Aorta (tissue), 5 donors: Measurements from ENCODE around the gene CACNB1. TPM values are rescaled to one million over a fixed set of nuclear protein-coding genes. Genes with fewer than 3 reads are reported as not detected.
A peak's percentile ranks its signal among the peaks of the same experiment; 100 is the strongest.

Source experiments
- ATAC-seq: fragments of 200-7000 bp; cut with Tn5 transposase; one replicate; pipeline ENCODE4 v1.9.1; 2022; ENCODE audit warnings: moderate library complexity; ENCODE audit not compliant: low FRiP score
- DNase-seq, 2 donors: peaks; one replicate each; pipeline ENCODE4 v3.0.0-alpha.2; 2020
- H3K27ac ChIP-seq, 2 donors: one replicate each; pipeline ENCODE4 v1.5.1; 2013; ENCODE audit warnings: low read length in 2 of 2, mild to moderate bottlenecking in 2 of 2, moderate library complexity in 2 of 2, control low read depth in 1 of 2, inconsistent platforms in 1 of 2, low read depth in 1 of 2
- H3K27me3 ChIP-seq, 2 donors: one replicate each; pipeline ENCODE4 v1.6.1; 2013; ENCODE audit warnings: control low read depth in 1 of 2, low read length in 1 of 2, mild to moderate bottlenecking in 1 of 2, moderate library complexity in 1 of 2; ENCODE audit not compliant: insufficient read depth in 2 of 2, control insufficient read depth in 1 of 2
- H3K36me3 ChIP-seq, 2 donors: one replicate each; pipeline ENCODE4 v1.6.1; 2013; ENCODE audit warnings: control low read depth in 1 of 2, low read length in 1 of 2, mild to moderate bottlenecking in 1 of 2; ENCODE audit not compliant: insufficient read depth in 2 of 2, control insufficient read depth in 1 of 2
- H3K4me1 ChIP-seq, 2 donors: one replicate each; pipeline ENCODE4 v1.6.1; 2013; ENCODE audit warnings: low read length in 2 of 2, control low read depth in 1 of 2, mild to moderate bottlenecking in 1 of 2, moderate library complexity in 1 of 2; ENCODE audit not compliant: insufficient read depth in 2 of 2, control insufficient read depth in 1 of 2
- H3K4me3 ChIP-seq, 2 donors: one replicate each; pipeline ENCODE4 v1.5.1; 2013; ENCODE audit warnings: low read length in 2 of 2, control low read depth in 1 of 2, mild to moderate bottlenecking in 1 of 2
- H3K9me3 ChIP-seq: one replicate; pipeline ENCODE4 v1.6.1; 2013; ENCODE audit warnings: mild to moderate bottlenecking, low read length; ENCODE audit not compliant: control insufficient read depth
- whole genome bisulfite sequencing, 2 donors: extraction: QIAGEN DNeasy Blood & Tissue Kit; methylation state at CpG; one replicate each; pipeline ENCODE4 v1.1.7; 2013; 5-methylcytosine and 5-hydroxymethylcytosine counted together
- intact Hi-C, 2 donors: fragments of 100-400 bp; cut with DNase I; formaldehyde crosslinking; loops; one replicate each; pipeline versions ENCODE4 v1.14.2 to v1.15.0; 2022
- polyA plus RNA-seq, 2 donors: library from polyadenylated mRNA; stranded (reverse); fragments of 200-250 nt; gene quantifications; one replicate each; pipeline ENCODE4 v1.2.3, GENCODE V29; 2013
- total RNA-seq, 2 donors: library from RNA; stranded (reverse); fragmentation: NEBNext Ultra II Directional; extraction: Animal tissue kit (Norgen Biotek cat#: 25700); gene quantifications; one replicate each; pipeline ENCODE4 v1.2.1, GENCODE V29; 2021
- donor health status: healthy with polysubstance abuse.
- donor health status: Bipolar disorder and iron deficiency.
- donor health status: DM: no; HTN: no; CAD: no.
- donor health status: DM: no; HTN: no; CAD: no.
- donor health status: DM: yes; HTN: yes; CAD: no.

Gene CACNB1
- total and polyA plus RNA-seq, 4 donors, result 1.9 to 50.6 (median 30.6) TPM

- intact Hi-C loops, result loop anchor here in 1 of 2 donors (5.0 kb wide), 1 partner anchor 33 kb away; no protein-coding TSS in a partner anchor
- Histone ChIP-seq H3K36me3 (peaks cover 0 to 3% of the 10 kb centered on the region in 2 donors), H3K27me3 (no peaks in the 10 kb centered on the region), H3K9me3 (no peaks in the 10 kb centered on the region), H3K4me1 (peaks cover 0 to 3% of the 10 kb centered on the region in 2 donors), H3K27ac (peak overlapping the region; percentile 30 to 58), H3K4me3 (peak overlapping the region in 1 of 2 donors; percentile 39)
- peak; percentile 93 to 95 for DNase-seq
- ATAC-seq, result peak; percentile 89
- 0 to 1% methylated on average over 10 of the region's 10 CpGs for WGBS, 2 donors
Measured at GRCh38 chr17:39199820-39200069, 2.3 kb upstream of the CACNB1 start.

- 66 to 71% methylated on average over 4 of the region's 4 CpGs for WGBS, 2 donors
- no peaks in the 10 kb centered on the region for H3K36me3 ChIP-seq
- H3K4me3 ChIP-seq, result no peak overlapping the region
- intact Hi-C loops, result loop anchor here in 1 of 2 donors (5.0 kb wide), 1 partner anchor 34 kb away; no protein-coding TSS in a partner anchor
- H3K27ac ChIP-seq, result peak overlapping the region in 1 of 2 donors; percentile 66
- no peak for DNase-seq
- H3K9me3 ChIP-seq, result no peaks in the 10 kb centered on the region
- H3K4me1 ChIP-seq, result peaks cover 0 to 3% of the 10 kb centered on the region in 2 donors
- no peak for ATAC-seq
- H3K27me3 ChIP-seq, result no peaks in the 10 kb centered on the region
Measured at GRCh38 chr17:39198186-39198566, 707 bp upstream of the CACNB1 start.

- peak; percentile 72 to 83 for DNase-seq
- Histone ChIP-seq H3K27me3 (no peaks in the 10 kb centered on the region), H3K27ac (peak overlapping the region; percentile 50 to 66)
Measured at GRCh38 chr17:39196808-39197291, 619 bp downstream of the CACNB1 start.

GRCh38 chr17:39196241-39196807, 1.1 kb downstream of the CACNB1 start:
- Histone ChIP-seq H3K36me3 (no peaks in the 10 kb centered on the region), H3K4me1 (peaks cover 0 to 3% of the 10 kb centered on the region in 2 donors), H3K27me3 (no peaks in the 10 kb centered on the region), H3K4me3 (peak overlapping the region; percentile 63 to 93), H3K27ac (peak overlapping the region in 1 of 2 donors; percentile 28), H3K9me3 (no peaks in the 10 kb centered on the region)
- WGBS, 2 donors, result 8 to 11% methylated on average over 6 to 8 of the region's 8 CpGs
- ATAC-seq (no peak), DNase-seq (no peak)
- intact Hi-C loops, result loop anchor here in 1 of 2 donors (5.0 kb wide), 1 partner anchor 36 kb away; no protein-coding TSS in a partner anchor

More at GRCh38 chr17:39196808-39197291, 619 bp downstream of the CACNB1 start:
- WGBS, 2 donors, result 0 to 1% methylated on average over 14 to 30 of the region's 30 CpGs
- Histone ChIP-seq H3K4me3 (peak overlapping the region; percentile 63 to 93), H3K36me3 (no peaks in the 10 kb centered on the region), H3K9me3 (no peaks in the 10 kb centered on the region), H3K4me1 (peaks cover 0 to 3% of the 10 kb centered on the region in 2 donors)
- no peak for ATAC-seq
- intact Hi-C loops, result loop anchor here in 1 of 2 donors (5.0 kb wide), 1 partner anchor 35 kb away; no protein-coding TSS in a partner anchor

GRCh38 chr17:39195568-39196160, 1.8 kb downstream of the CACNB1 start:
- ATAC-seq (no peak), DNase-seq (no peak)
- peak overlapping the region in 1 of 2 donors; percentile 81 for H3K27ac ChIP-seq
- H3K4me1 ChIP-seq, result peaks cover 0 to 1% of the 10 kb centered on the region in 2 donors
- intact Hi-C loops, result loop anchor here in 1 of 2 donors (5.0 kb wide), 1 partner anchor 37 kb away; no protein-coding TSS in a partner anchor
- peak overlapping the region in 1 of 2 donors; percentile 63 for H3K4me3 ChIP-seq
- no peaks in the 10 kb centered on the region for H3K27me3 ChIP-seq
- no peaks in the 10 kb centered on the region for H3K36me3 ChIP-seq
- no peaks in the 10 kb centered on the region for H3K9me3 ChIP-seq
- WGBS, 2 donors, result 2 to 6% methylated on average over 8 of the region's 8 CpGs

- no peak for ATAC-seq
- intact Hi-C loops, result loop anchor here in 1 of 2 donors (5.0 kb wide), 1 partner anchor 37 kb away; no protein-coding TSS in a partner anchor
Measured at GRCh38 chr17:39194985-39195524, 2.4 kb downstream of the CACNB1 start.

GRCh38 chr17:39194089-39194984, 3.1 kb downstream of the CACNB1 start:
- ATAC-seq (peak; percentile 58), DNase-seq (peak; percentile 84 to 95)
- no peaks in the 10 kb centered on the region for H3K27me3 ChIP-seq
- WGBS, 2 donors, result 23 to 25% methylated on average over 20 of the region's 20 CpGs
- intact Hi-C loops, result no loop called here
- peak overlapping the region in 1 of 2 donors; percentile 81 for H3K27ac ChIP-seq
- peaks cover 0 to 1% of the 10 kb centered on the region in 2 donors for H3K4me1 ChIP-seq
- no peaks in the 10 kb centered on the region for H3K9me3 ChIP-seq
- H3K4me3 ChIP-seq, result no peak overlapping the region
- no peaks in the 10 kb centered on the region for H3K36me3 ChIP-seq

More at GRCh38 chr17:39194985-39195524, 2.4 kb downstream of the CACNB1 start:
- H3K4me1 ChIP-seq, result peaks cover 0 to 1% of the 10 kb centered on the region in 2 donors
- WGBS, 2 donors, result 13 to 15% methylated on average over 10 of the region's 10 CpGs
- no peaks in the 10 kb centered on the region for H3K36me3 ChIP-seq
- no peak overlapping the region for H3K4me3 ChIP-seq
- no peaks in the 10 kb centered on the region for H3K9me3 ChIP-seq
- H3K27ac ChIP-seq, result peak overlapping the region in 1 of 2 donors; percentile 81
- H3K27me3 ChIP-seq, result no peaks in the 10 kb centered on the region
- no peak for DNase-seq

- H3K9me3 ChIP-seq, result no peaks in the 10 kb centered on the region
- H3K4me1 ChIP-seq, result peaks cover 0 to 1% of the 10 kb centered on the region in 2 donors
- intact Hi-C loops, result no loop called here
- DNase-seq (no peak), ATAC-seq (no peak)
- H3K36me3 ChIP-seq, result no peaks in the 10 kb centered on the region
- H3K27me3 ChIP-seq, result no peaks in the 10 kb centered on the region
- no peak overlapping the region for H3K27ac ChIP-seq
- no peak overlapping the region for H3K4me3 ChIP-seq
- 51 to 54% methylated on average over 10 of the region's 10 CpGs for WGBS, 2 donors
Measured at GRCh38 chr17:39193346-39193745, 4.1 kb downstream of the CACNB1 start.
